Epithelial cell of prostate (primary cell): ENCODE measurements around the gene CERK.
"Not testable (repeated sequence)": the region's sequence is repeated elsewhere in the genome, so short reads cannot be mapped to it uniquely, and the experiment has no call there.

Experiments
- DNase-seq: peaks from one replicate; pipeline ENCODE4 v3.0.0-alpha.2; 2011; ENCODE audit warnings: low read depth, low spot score
- H3K27ac ChIP-seq: fragments of 450-650 bp; 2 replicates; pipeline ENCODE4 v1.5.1; 2017; ENCODE audit warnings: mild to moderate bottlenecking

CERK gene

GRCh38 chr22:46638601-46639431 is 99.2 kb downstream of the CERK start:
- no peak overlapping the region for H3K27ac ChIP-seq
- no peak for DNase-seq

GRCh38 chr22:46637711-46638600 is 100.1 kb downstream of the CERK start:
- no peak for DNase-seq
- no peak overlapping the region for H3K27ac ChIP-seq

- H3K27ac ChIP-seq = no peak overlapping the region
- DNase-seq = no peak
Observed at GRCh38 chr22:46636221-46637002, 101.6 kb downstream of the CERK start.

- DNase-seq = no peak
- no peak overlapping the region for H3K27ac ChIP-seq
Observed at GRCh38 chr22:46635756-46636155, 102.3 kb downstream of the CERK start.

- not testable (repeated sequence) for DNase-seq, H3K27ac ChIP-seq
Observed at GRCh38 chr22:46634973-46635685, 102.9 kb downstream of the CERK start.
